ENCODE measurements around the gene PCDHGB3. TPM values are rescaled to one million over a fixed set of nuclear protein-coding genes. Genes with fewer than 3 reads are reported as not detected.
"Not testable (repeated sequence)": the region's sequence is repeated elsewhere in the genome, so short reads cannot be mapped to it uniquely, and the experiment has no call there.

The PCDHGB3 gene
- polyA plus RNA-seq, 1 donor from 2014 or later: not detected

DNA sequence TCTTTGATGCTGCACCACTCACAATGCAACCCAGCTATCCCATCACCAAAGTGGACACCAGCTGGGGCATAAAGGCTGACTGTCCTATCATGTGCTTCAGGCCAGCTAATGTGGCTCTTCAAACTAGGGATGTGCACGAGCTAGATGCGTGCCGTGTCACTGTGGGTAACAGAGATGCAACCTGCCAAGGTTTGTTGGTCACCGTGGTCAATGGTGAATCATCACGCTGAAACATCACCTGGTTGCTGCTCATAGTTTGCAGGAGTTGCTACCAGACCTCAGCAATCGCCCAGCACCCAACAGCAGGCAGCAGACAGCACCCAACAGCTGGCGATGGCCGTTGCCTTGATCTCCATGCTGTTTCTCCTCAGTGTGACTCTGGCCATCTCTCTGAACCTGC lies 41.8 kb upstream of the PCDHGB3 start (continued):
- TF ChIP-seq, protein P1, sequence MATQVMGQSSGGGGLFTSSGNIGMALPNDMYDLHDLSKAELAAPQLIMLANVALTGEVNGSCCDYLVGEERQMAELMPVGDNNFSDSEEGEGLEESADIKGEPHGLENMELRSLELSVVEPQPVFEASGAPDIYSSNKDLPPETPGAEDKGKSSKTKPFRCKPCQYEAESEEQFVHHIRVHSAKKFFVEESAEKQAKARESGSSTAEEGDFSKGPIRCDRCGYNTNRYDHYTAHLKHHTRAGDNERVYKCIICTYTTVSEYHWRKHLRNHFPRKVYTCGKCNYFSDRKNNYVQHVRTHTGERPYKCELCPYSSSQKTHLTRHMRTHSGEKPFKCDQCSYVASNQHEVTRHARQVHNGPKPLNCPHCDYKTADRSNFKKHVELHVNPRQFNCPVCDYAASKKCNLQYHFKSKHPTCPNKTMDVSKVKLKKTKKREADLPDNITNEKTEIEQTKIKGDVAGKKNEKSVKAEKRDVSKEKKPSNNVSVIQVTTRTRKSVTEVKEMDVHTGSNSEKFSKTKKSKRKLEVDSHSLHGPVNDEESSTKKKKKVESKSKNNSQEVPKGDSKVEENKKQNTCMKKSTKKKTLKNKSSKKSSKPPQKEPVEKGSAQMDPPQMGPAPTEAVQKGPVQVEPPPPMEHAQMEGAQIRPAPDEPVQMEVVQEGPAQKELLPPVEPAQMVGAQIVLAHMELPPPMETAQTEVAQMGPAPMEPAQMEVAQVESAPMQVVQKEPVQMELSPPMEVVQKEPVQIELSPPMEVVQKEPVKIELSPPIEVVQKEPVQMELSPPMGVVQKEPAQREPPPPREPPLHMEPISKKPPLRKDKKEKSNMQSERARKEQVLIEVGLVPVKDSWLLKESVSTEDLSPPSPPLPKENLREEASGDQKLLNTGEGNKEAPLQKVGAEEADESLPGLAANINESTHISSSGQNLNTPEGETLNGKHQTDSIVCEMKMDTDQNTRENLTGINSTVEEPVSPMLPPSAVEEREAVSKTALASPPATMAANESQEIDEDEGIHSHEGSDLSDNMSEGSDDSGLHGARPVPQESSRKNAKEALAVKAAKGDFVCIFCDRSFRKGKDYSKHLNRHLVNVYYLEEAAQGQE (IDR thresholded peaks at IDR 0.05; ENCODE audit: borderline replicate concordance): no peak
- TF ChIP-seq POLR2AphosphoS5 (IDR thresholded peaks at IDR 0.05): no peak

DNA sequence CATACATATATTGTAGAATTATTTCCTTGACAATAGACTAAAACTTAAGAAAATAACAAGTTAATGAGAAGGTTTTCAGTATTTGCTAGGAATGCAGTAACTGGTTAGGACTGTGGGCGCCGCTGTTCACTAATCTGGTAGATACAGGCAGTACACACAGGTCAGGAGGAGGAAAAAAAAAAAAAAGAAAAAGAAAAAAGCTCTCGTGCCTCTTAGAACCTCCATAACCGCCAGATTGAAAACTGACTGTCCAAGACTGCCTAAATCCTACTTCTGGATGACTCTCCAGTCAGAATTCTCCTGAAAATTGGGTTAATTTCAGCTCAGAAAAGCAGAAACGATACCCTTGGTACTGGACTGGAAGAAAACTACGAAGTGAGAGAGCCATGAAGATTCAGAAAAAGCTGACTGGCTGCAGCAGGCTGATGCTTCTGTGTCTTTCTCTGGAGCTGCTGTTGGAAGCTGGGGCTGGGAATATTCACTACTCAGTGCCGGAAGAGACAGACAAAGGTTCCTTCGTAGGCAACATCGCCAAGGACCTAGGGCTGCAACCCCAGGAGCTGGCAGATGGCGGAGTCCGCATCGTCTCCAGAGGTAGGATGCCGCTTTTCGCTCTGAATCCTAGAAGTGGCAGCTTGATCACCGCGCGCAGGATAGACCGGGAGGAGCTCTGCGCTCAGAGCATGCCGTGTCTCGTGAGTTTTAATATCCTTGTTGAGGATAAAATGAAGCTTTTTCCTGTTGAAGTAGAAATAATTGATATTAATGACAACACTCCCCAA lies 39.6 kb upstream of the PCDHGB3 start, which contains the start of gene PCDHGA1:
PCDHGA1 (plus strand) TSS at position 216 of the 782 bp plus-strand sequence.
- H3K9me3 ChIP-seq (ENCODE audit: low read length): peaks cover 7% of the 10 kb centered on the region
- no peak within 1 kb of the TSS for H2AFZ ChIP-seq (ENCODE audit: low read depth, low read length)
- no peak within 1 kb of the TSS for H3K27ac ChIP-seq (ENCODE audit: low read length)
- no peak within 1 kb of the TSS for H3K4me2 ChIP-seq (ENCODE audit: low read length)
- H3K27me3 ChIP-seq (ENCODE audit: insufficient read depth, low read depth, low read length): no peaks in the 10 kb centered on the region
- TF ChIP-seq TAF1 (IDR thresholded peaks at IDR 0.05; ENCODE audit: low read depth) (no peak), EP300 (conservative IDR thresholded peaks at IDR 0.05; ENCODE audit: poor library complexity, severe bottlenecking) (no peak), MXI1 (conservative IDR thresholded peaks at IDR 0.05; ENCODE audit: poor library complexity, severe bottlenecking) (no peak), EZH2 (IDR thresholded peaks at IDR 0.05; ENCODE audit: borderline replicate concordance, insufficient read depth, low read length, poor library complexity, severe bottlenecking) (no peak), POLR2AphosphoS5 (IDR thresholded peaks at IDR 0.05) (no peak), SMC3 (conservative IDR thresholded peaks at IDR 0.05; ENCODE audit: poor library complexity) (no peak)
- TF ChIP-seq, protein P1 (IDR thresholded peaks at IDR 0.05; ENCODE audit: borderline replicate concordance): no peak
- TF ChIP-seq, protein P2, sequence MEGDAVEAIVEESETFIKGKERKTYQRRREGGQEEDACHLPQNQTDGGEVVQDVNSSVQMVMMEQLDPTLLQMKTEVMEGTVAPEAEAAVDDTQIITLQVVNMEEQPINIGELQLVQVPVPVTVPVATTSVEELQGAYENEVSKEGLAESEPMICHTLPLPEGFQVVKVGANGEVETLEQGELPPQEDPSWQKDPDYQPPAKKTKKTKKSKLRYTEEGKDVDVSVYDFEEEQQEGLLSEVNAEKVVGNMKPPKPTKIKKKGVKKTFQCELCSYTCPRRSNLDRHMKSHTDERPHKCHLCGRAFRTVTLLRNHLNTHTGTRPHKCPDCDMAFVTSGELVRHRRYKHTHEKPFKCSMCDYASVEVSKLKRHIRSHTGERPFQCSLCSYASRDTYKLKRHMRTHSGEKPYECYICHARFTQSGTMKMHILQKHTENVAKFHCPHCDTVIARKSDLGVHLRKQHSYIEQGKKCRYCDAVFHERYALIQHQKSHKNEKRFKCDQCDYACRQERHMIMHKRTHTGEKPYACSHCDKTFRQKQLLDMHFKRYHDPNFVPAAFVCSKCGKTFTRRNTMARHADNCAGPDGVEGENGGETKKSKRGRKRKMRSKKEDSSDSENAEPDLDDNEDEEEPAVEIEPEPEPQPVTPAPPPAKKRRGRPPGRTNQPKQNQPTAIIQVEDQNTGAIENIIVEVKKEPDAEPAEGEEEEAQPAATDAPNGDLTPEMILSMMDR (IDR thresholded peaks at IDR 0.05; ENCODE audit: poor library complexity, severe bottlenecking): no peak
- H3K9me2 ChIP-seq (ENCODE audit: insufficient read depth, low read length): no peaks in the 10 kb centered on the region
- no peak within 1 kb of the TSS for H3K9ac ChIP-seq (ENCODE audit: low read length)
- H3K79me2 ChIP-seq (replicated peaks; ENCODE audit: insufficient read depth, low read length): no peaks in the 10 kb centered on the region
- H3F3A ChIP-seq (ENCODE audit: insufficient read depth, low read length, poor library complexity, severe bottlenecking): no peaks in the 10 kb centered on the region
- no peaks in the 10 kb centered on the region for H3K36me3 ChIP-seq (ENCODE audit: insufficient read depth, low read length)
- H4K20me1 ChIP-seq (ENCODE audit: insufficient read depth): no peaks in the 10 kb centered on the region
- no peak within 1 kb of the TSS for H3K4me3 ChIP-seq (ENCODE audit: low read length)

DNA sequence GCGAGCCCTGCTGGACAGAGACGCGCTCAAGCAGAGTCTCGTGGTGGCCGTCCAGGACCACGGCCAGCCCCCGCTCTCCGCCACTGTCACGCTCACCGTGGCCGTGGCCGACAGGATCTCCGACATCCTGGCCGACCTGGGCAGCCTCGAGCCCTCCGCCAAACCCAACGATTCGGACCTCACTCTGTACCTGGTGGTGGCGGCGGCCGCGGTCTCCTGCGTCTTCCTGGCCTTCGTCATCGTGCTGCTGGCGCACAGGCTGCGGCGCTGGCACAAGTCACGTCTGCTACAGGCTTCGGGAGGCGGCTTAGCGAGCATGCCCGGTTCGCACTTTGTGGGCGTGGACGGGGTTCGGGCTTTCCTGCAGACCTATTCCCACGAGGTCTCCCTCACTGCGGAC lies 37.5 kb upstream of the PCDHGB3 start:
- not testable (repeated sequence) for H3F3A ChIP-seq (ENCODE audit: insufficient read depth, low read length, poor library complexity, severe bottlenecking); H2AFZ ChIP-seq (ENCODE audit: low read depth, low read length); H3K9me3 ChIP-seq (ENCODE audit: low read length); H3K4me3 ChIP-seq (ENCODE audit: low read length); H4K20me1 ChIP-seq (ENCODE audit: insufficient read depth); H3K27ac ChIP-seq (ENCODE audit: low read length); H3K9me2 ChIP-seq (ENCODE audit: insufficient read depth, low read length); H3K27me3 ChIP-seq (ENCODE audit: insufficient read depth, low read depth, low read length); H3K4me2 ChIP-seq (ENCODE audit: low read length); H3K79me2 ChIP-seq (replicated peaks; ENCODE audit: insufficient read depth, low read length); H3K36me3 ChIP-seq (ENCODE audit: insufficient read depth, low read length); H3K9ac ChIP-seq (ENCODE audit: low read length)

All from neural cell (in vitro differentiated cells).